EH (cell line): ENCODE data around the gene BARX1.
"Not testable (repeated sequence)": the region's sequence is repeated elsewhere in the genome, so short reads cannot be mapped to it uniquely, and the experiment has no call there.

ENCODE experiments used
- DNase-seq: peaks from one replicate; pipeline ENCODE4 v3.0.0-alpha.2; 2015; ENCODE audit warnings: low read depth

Gene BARX1

GRCh38 chr9:93955111-93955980, at the start of gene BARX1:
Gene BARX1 (minus strand): TSS chr9:93955355. CDS start chr9:93955146, 209 bp downstream.
- no peak for DNase-seq

- DNase-seq: peak; percentile 45
These were observed 47.4 kb upstream of the BARX1 start for GRCh38 chr9:94002316-94003140.

GRCh38 chr9:93996863-93997262, 41.7 kb upstream of the BARX1 start:
- no peak for DNase-seq

- DNase-seq: no peak
These were observed 41.2 kb upstream of the BARX1 start for GRCh38 chr9:93996367-93996766.

- no peak for DNase-seq
These were observed 39.4 kb upstream of the BARX1 start for GRCh38 chr9:93994545-93994944.

GRCh38 chr9:93994132-93994531, 39.0 kb upstream of the BARX1 start:
- no peak for DNase-seq

GRCh38 chr9:93992830-93993229, 37.7 kb upstream of the BARX1 start:
- DNase-seq: no peak

GRCh38 chr9:93990448-93990847, 35.3 kb upstream of the BARX1 start:
- no peak for DNase-seq

- DNase-seq: no peak
These were observed 32.9 kb upstream of the BARX1 start for GRCh38 chr9:93988056-93988455.

- no peak for DNase-seq
These were observed 29.7 kb upstream of the BARX1 start for GRCh38 chr9:93984860-93985259.

GRCh38 chr9:93983875-93984274, 28.7 kb upstream of the BARX1 start:
- peak; percentile 52 for DNase-seq

- no peak for DNase-seq
These were observed 24.6 kb upstream of the BARX1 start for GRCh38 chr9:93979721-93980120.

- peak; percentile 32 for DNase-seq
These were observed 23.4 kb upstream of the BARX1 start for GRCh38 chr9:93978551-93978950.

- no peak for DNase-seq
These were observed 21.8 kb upstream of the BARX1 start for GRCh38 chr9:93976973-93977372.

GRCh38 chr9:93976081-93976480, 20.9 kb upstream of the BARX1 start:
- no peak for DNase-seq

- no peak for DNase-seq
These were observed 20.1 kb upstream of the BARX1 start for GRCh38 chr9:93975262-93975661.

GRCh38 chr9:93974151-93974550, 19.0 kb upstream of the BARX1 start:
- DNase-seq: no peak

GRCh38 chr9:93972655-93973054, 17.5 kb upstream of the BARX1 start:
- not testable (repeated sequence) for DNase-seq

- no peak for DNase-seq
These were observed 14.1 kb upstream of the BARX1 start for GRCh38 chr9:93969328-93969661.

GRCh38 chr9:93968451-93969327, 13.5 kb upstream of the BARX1 start:
- DNase-seq: peak; percentile 48

GRCh38 chr9:93967020-93967803, 12.1 kb upstream of the BARX1 start:
- DNase-seq: no peak
